ENCODE data around the gene DEK. TPM values are rescaled to one million over a fixed set of nuclear protein-coding genes. Genes with fewer than 3 reads are reported as not detected.

Gene DEK
- total and polyA plus RNA-seq, 9 donors, result 54.1 to 143 (median 78.9) TPM

GRCh38 chr6:18260448-18261106 lies 3.8 kb downstream of the DEK start:
- Histone ChIP-seq H3K9me3 (no peaks in the 10 kb centered on the region), H3K4me3 (no peak overlapping the region), H3K36me3 (no peaks in the 10 kb centered on the region), H3K27ac (no peak overlapping the region), H3K4me1 (ENCODE audit: insufficient read depth) (peaks cover 8% of the 10 kb centered on the region), H3K27me3 (no peaks in the 10 kb centered on the region)
- 80 to 90% (median 89%) methylated on average over 4 of the region's 4 CpGs for WGBS, 3 donors
- TF ChIP-seq POLR2A (IDR thresholded peaks at IDR 0.05) (no peak), CTCF (IDR thresholded peaks at IDR 0.05) (no peak), EP300 (IDR thresholded peaks at IDR 0.05) (no peak)
- no peak for DNase-seq
- intact Hi-C loops (cut with DNase I), result loop anchor here in 1 of 4 donors (10.0 kb wide), 1 partner anchor 106 kb away; the partner anchor contains the start of genes KDM1B and TPMT

GRCh38 chr6:18259675-18260447 lies 4.5 kb downstream of the DEK start:
- H3K4me3 ChIP-seq, result no peak overlapping the region
- TF ChIP-seq EP300 (IDR thresholded peaks at IDR 0.05) (no peak), POLR2A (IDR thresholded peaks at IDR 0.05) (no peak), CTCF (IDR thresholded peaks at IDR 0.05) (no peak)
- H3K4me1 ChIP-seq (ENCODE audit: insufficient read depth), result peaks cover 8% of the 10 kb centered on the region
- no peaks in the 10 kb centered on the region for H3K9me3 ChIP-seq
- H3K36me3 ChIP-seq, result no peaks in the 10 kb centered on the region
- WGBS, 3 donors, result 92 to 93% (median 92%) methylated on average over 4 of the region's 4 CpGs
- H3K27ac ChIP-seq, result no peak overlapping the region
- no peak for DNase-seq
- intact Hi-C loops (cut with DNase I), result loop anchor here in 1 of 4 donors (10.0 kb wide), 1 partner anchor 105 kb away; the partner anchor contains the start of genes KDM1B and TPMT
- H3K27me3 ChIP-seq, result no peaks in the 10 kb centered on the region

- H3K36me3 ChIP-seq, result no peaks in the 10 kb centered on the region
- TF ChIP-seq EP300 (IDR thresholded peaks at IDR 0.05), result no peak
- TF ChIP-seq CTCF (IDR thresholded peaks at IDR 0.05), result no peak
- TF ChIP-seq POLR2A (IDR thresholded peaks at IDR 0.05), result no peak
- no peaks in the 10 kb centered on the region for H3K27me3 ChIP-seq
- H3K4me1 ChIP-seq (ENCODE audit: insufficient read depth), result no peaks in the 10 kb centered on the region
- 81 to 84% (median 83%) methylated on average over 6 of the region's 6 CpGs for WGBS, 3 donors
- intact Hi-C loops (cut with DNase I), result no loop called here
- no peaks in the 10 kb centered on the region for H3K9me3 ChIP-seq
- H3K4me3 ChIP-seq, result no peak overlapping the region
- no peak overlapping the region for H3K27ac ChIP-seq
- DNase-seq, result no peak
These were observed 9.5 kb downstream of the DEK start for GRCh38 chr6:18254793-18255192.

GRCh38 chr6:18253635-18254034 lies 10.7 kb downstream of the DEK start:
- Histone ChIP-seq H3K4me1 (ENCODE audit: insufficient read depth) (no peaks in the 10 kb centered on the region), H3K9me3 (no peaks in the 10 kb centered on the region), H3K27me3 (no peaks in the 10 kb centered on the region), H3K4me3 (no peak overlapping the region), H3K36me3 (no peaks in the 10 kb centered on the region), H3K27ac (no peak overlapping the region)
- no peak for DNase-seq
- intact Hi-C loops (cut with DNase I), result no loop called here
- TF ChIP-seq POLR2A (IDR thresholded peaks at IDR 0.05) (no peak), CTCF (IDR thresholded peaks at IDR 0.05) (no peak)
- WGBS, 3 donors, result 86 to 91% (median 91%) methylated on average over 5 of the region's 5 CpGs
